Measurements from ENCODE around the gene NCK2.

The NCK2 gene

GRCh38 chr2:105815401-105815800 is 70.7 kb downstream of the NCK2 start:
- no peak for TF ChIP-seq CTCF (IDR thresholded peaks at IDR 0.05; ENCODE audit: insufficient read depth, low read length, missing control alignments)
- POLR2A ChIA-PET, result no interaction called here
- CTCF ChIA-PET, result no interaction called here
- DNase-seq (ENCODE audit: low read depth, low spot score), result no peak
- H3K4me3 ChIP-seq (ENCODE audit: low read depth, low read length), result no peak overlapping the region

GRCh38 chr2:105820151-105820550 is 75.4 kb downstream of the NCK2 start:
- no peak for DNase-seq (ENCODE audit: low read depth, low spot score)
- POLR2A ChIA-PET, result no interaction called here
- no peak for TF ChIP-seq CTCF (IDR thresholded peaks at IDR 0.05; ENCODE audit: insufficient read depth, low read length, missing control alignments)
- H3K4me3 ChIP-seq (ENCODE audit: low read depth, low read length), result no peak overlapping the region
- CTCF ChIA-PET, result no interaction called here

GRCh38 chr2:105820691-105821090 is 76.0 kb downstream of the NCK2 start:
- no peak overlapping the region for H3K4me3 ChIP-seq (ENCODE audit: low read depth, low read length)
- CTCF ChIA-PET, result no interaction called here
- TF ChIP-seq CTCF (IDR thresholded peaks at IDR 0.05; ENCODE audit: insufficient read depth, low read length, missing control alignments), result no peak
- no peak for DNase-seq (ENCODE audit: low read depth, low spot score)
- POLR2A ChIA-PET, result no interaction called here

- H3K4me3 ChIP-seq (ENCODE audit: low read depth, low read length), result no peak overlapping the region
- POLR2A ChIA-PET, result no interaction called here
- CTCF ChIA-PET, result interaction anchor here (1.3 kb wide), 1 partner anchor 245 kb away, joined by 3 read pairs; no protein-coding TSS in a partner anchor
- TF ChIP-seq CTCF (IDR thresholded peaks at IDR 0.05; ENCODE audit: insufficient read depth, low read length, missing control alignments), result no peak
- no peak for DNase-seq (ENCODE audit: low read depth, low spot score)
Observed at GRCh38 chr2:105821428-105822125, 76.9 kb downstream of the NCK2 start.

GRCh38 chr2:105822186-105822585 is 77.5 kb downstream of the NCK2 start:
- POLR2A ChIA-PET, result no interaction called here
- no peak overlapping the region for H3K4me3 ChIP-seq (ENCODE audit: low read depth, low read length)

GRCh38 chr2:105824446-105824845 is 79.7 kb downstream of the NCK2 start:
- ChIA-PET POLR2A (no interaction called here), CTCF (no interaction called here)
- DNase-seq (ENCODE audit: low read depth, low spot score), result no peak
- no peak overlapping the region for H3K4me3 ChIP-seq (ENCODE audit: low read depth, low read length)
- no peak for TF ChIP-seq CTCF (IDR thresholded peaks at IDR 0.05; ENCODE audit: insufficient read depth, low read length, missing control alignments)

More at GRCh38 chr2:105822186-105822585, 77.5 kb downstream of the NCK2 start:
- DNase-seq (ENCODE audit: low read depth, low spot score), result no peak
- CTCF ChIA-PET, result interaction anchor here (1.3 kb wide), 1 partner anchor 246 kb away, joined by 3 read pairs; no protein-coding TSS in a partner anchor
- TF ChIP-seq CTCF (IDR thresholded peaks at IDR 0.05; ENCODE audit: insufficient read depth, low read length, missing control alignments), result no peak

All from AG04449 (cell line).